Panc1 (cell line): ENCODE results near the gene PRPF40A. TPM values are rescaled to one million over a fixed set of nuclear protein-coding genes. Genes with fewer than 3 reads are reported as not detected.

Source experiments
- ATAC-seq: fragments of 200-7000 bp; cut with Tn5 transposase; 2 replicates; pipeline ENCODE4 v1.9.1; 2020; ENCODE audit warnings: mild to moderate bottlenecking, moderate library complexity
- BruUV-seq: library from RNA; stranded (reverse); fragments of 400-500 nt; replicated peaks from 2 replicates; lab custom pipeline; 2021; lab: Mats Ljungman, UMichigan
- CTCF ChIA-PET: fragments of 300-600 bp; sonication (Branson Sonifier 250); formaldehyde crosslinking; loops from one replicate; lab custom pipeline; 2022; ENCODE audit warnings: antibody characterized with exemption; lab: Charles Lee
- POLR2A ChIA-PET: fragments of 300-600 bp; sonication (Branson Sonifier 250); formaldehyde crosslinking; loops from one replicate; lab custom pipeline; 2022; ENCODE audit warnings: antibody characterized with exemption; lab: Charles Lee
- DNase-seq: peaks from one replicate; pipeline ENCODE4 v3.0.0-alpha.2; 2010; ENCODE audit warnings: low read depth, low spot score
- H3K27ac ChIP-seq: 2 replicates; pipeline ENCODE4 v1.5.1; 2011; ENCODE audit warnings: mild to moderate bottlenecking, low read length, inconsistent platforms
- H3K27me3 ChIP-seq: fragments of 200-500 bp; sonication (Bioruptor generic); 2 replicates; pipeline ENCODE4 v1.6.0; 2014; ENCODE audit warnings: low read length, inconsistent platforms; ENCODE audit not compliant: control insufficient read depth, insufficient read depth
- H3K36me3 ChIP-seq: fragments of 200-500 bp; sonication (Bioruptor generic); 2 replicates; pipeline ENCODE4 v1.5.1; 2014; ENCODE audit warnings: inconsistent platforms, mild to moderate bottlenecking, low read length, moderate library complexity; ENCODE audit not compliant: control insufficient read depth, insufficient read depth
- H3K4me1 ChIP-seq: 2 replicates; pipeline ENCODE4 v1.5.1; 2011; ENCODE audit warnings: inconsistent platforms, mild to moderate bottlenecking, low read length, moderate library complexity; ENCODE audit not compliant: control insufficient read depth, insufficient read depth
- H3K4me3 ChIP-seq, 2 experiments: 2 replicates each; pipeline ENCODE4 v1.5.1; 2011 to 2012; ENCODE audit warnings: low read depth in 2 of 2, low read length in 2 of 2, mild to moderate bottlenecking in 2 of 2, inconsistent platforms in 1 of 2, moderate library complexity in 1 of 2
- H3K9me3 ChIP-seq: fragments of 200-500 bp; sonication (Bioruptor generic); 2 replicates; pipeline ENCODE4 v1.5.1; 2014; ENCODE audit warnings: low read depth, mild to moderate bottlenecking, inconsistent platforms, low read length, moderate library complexity; ENCODE audit not compliant: control insufficient read depth, insufficient read depth
- CTCF ChIP-seq: fragments of 450-650 bp; IDR thresholded peaks from 2 replicates; pipeline ENCODE4 v1.5.1; 2017; ENCODE audit warnings: mild to moderate bottlenecking
- POLR2AphosphoS5 ChIP-seq: IDR thresholded peaks from 2 replicates; pipeline ENCODE4 v1.6.1; 2012; ENCODE audit warnings: mild to moderate bottlenecking, low read depth, low read length, moderate library complexity
- REST ChIP-seq, 2 experiments: IDR thresholded peaks; 2 replicates each; pipeline ENCODE4 v1.6.1; 2011 to 2012; ENCODE audit warnings: low read depth in 2 of 2, control low read depth in 1 of 2, low read length in 1 of 2, mild to moderate bottlenecking in 1 of 2, moderate library complexity in 1 of 2; ENCODE audit not compliant: insufficient read depth in 1 of 2
- SIN3A ChIP-seq: IDR thresholded peaks from 2 replicates; pipeline ENCODE4 v1.6.1; 2012; ENCODE audit warnings: low read depth, mild to moderate bottlenecking, low read length, moderate library complexity, borderline replicate concordance; ENCODE audit not compliant: insufficient read depth
- TCF7L2 ChIP-seq: IDR thresholded peaks from 2 replicates; pipeline ENCODE4 v1.6.1; 2011; ENCODE audit warnings: mild to moderate bottlenecking, low read depth, low read length, inconsistent platforms
- in situ Hi-C: cut with HindIII; loops from 2 replicates; pipeline ENCODE4 v1.10.0; 2016; ENCODE audit warnings: low sequenced_read_pairs, low pct_unique_long_range_greater_than_20kb
- intact Hi-C: fragments of 100-400 bp; cut with micrococcal nuclease; formaldehyde crosslinking; loops from one replicate; pipeline ENCODE4 v1.10.0; 2022; ENCODE audit not compliant: unreplicated experiment
- total RNA-seq: library from RNA; stranded (reverse); gene quantifications from one replicate; pipeline ENCODE4 v1.2.1, GENCODE V29; 2021; ENCODE audit not compliant: unreplicated experiment

PRPF40A gene
- total RNA-seq, 1 experiment from 2014 or later: 142 TPM

- intact Hi-C loops: no loop called here
- TF ChIP-seq TCF7L2 (no peak), REST (IDR thresholded peaks at IDR 0.05; ENCODE audit: insufficient read depth in 1 of 2, low read depth in 2 of 2, low read length in 1 of 2) (no peak)
- Histone ChIP-seq H3K27ac (no peak overlapping the region), H3K4me1 (no peaks in the 10 kb centered on the region), H3K36me3 (peaks cover 84% of the 10 kb centered on the region), H3K9me3 (no peaks in the 10 kb centered on the region), H3K4me3 (no peak overlapping the region), H3K27me3 (no peaks in the 10 kb centered on the region)
- POLR2A ChIA-PET: no interaction called here
- DNase-seq (no peak), ATAC-seq (no peak)
- in situ Hi-C loops: no loop called here
- CTCF ChIA-PET: no interaction called here
- BruUV-seq: no TSS peak
These were observed 42.9 kb downstream of the PRPF40A start for GRCh38 chr2:152674334-152674733.

- Histone ChIP-seq H3K27ac (no peak overlapping the region), H3K9me3 (no peaks in the 10 kb centered on the region), H3K27me3 (no peaks in the 10 kb centered on the region), H3K4me1 (no peaks in the 10 kb centered on the region), H3K36me3 (peaks cover 60% of the 10 kb centered on the region), H3K4me3 (no peak overlapping the region)
- CTCF ChIA-PET: no interaction called here
- intact Hi-C loops: no loop called here
- ATAC-seq: no peak
- in situ Hi-C loops: no loop called here
- TF ChIP-seq SIN3A (no peak), CTCF (no peak), REST (IDR thresholded peaks at IDR 0.05; ENCODE audit: insufficient read depth in 1 of 2, low read depth in 2 of 2, low read length in 1 of 2) (no peak), POLR2AphosphoS5 (no peak), TCF7L2 (no peak)
- no TSS peak for BruUV-seq
- POLR2A ChIA-PET: no interaction called here
- no peak for DNase-seq
These were observed 52.5 kb downstream of the PRPF40A start for GRCh38 chr2:152664725-152665124.
